ENCODE data around the gene PANK4. TPM values are rescaled to one million over a fixed set of nuclear protein-coding genes. Genes with fewer than 3 reads are reported as not detected.

Gene PANK4
- polyA plus RNA-seq, 1 donor = 26.9 TPM

Other genes with a start within 250 kb of the PANK4 start
- 8.5 TPM for gene MORN1, start 135.0 kb downstream of the PANK4 start, polyA plus RNA-seq (ENCODE audit: insufficient read length)
- 72.7 TPM for gene RER1, start 134.8 kb downstream of the PANK4 start, polyA plus RNA-seq (ENCODE audit: insufficient read length)
- 22.9 TPM for gene PEX10, start 114.0 kb downstream of the PANK4 start, polyA plus RNA-seq (ENCODE audit: insufficient read length)
- 1.0 TPM for gene PLCH2, start 50.3 kb downstream of the PANK4 start, polyA plus RNA-seq (ENCODE audit: insufficient read length)
- 0.40 TPM for gene HES5, start 3.7 kb upstream of the PANK4 start, polyA plus RNA-seq (ENCODE audit: insufficient read length)
- gene TNFRSF14, start 29.8 kb upstream of the PANK4 start, polyA plus RNA-seq (ENCODE audit: insufficient read length) = 15.8 TPM
- 23.2 TPM for gene PRXL2B, start 60.2 kb upstream of the PANK4 start, polyA plus RNA-seq (ENCODE audit: insufficient read length)
- gene MMEL1, start 106.4 kb upstream of the PANK4 start, polyA plus RNA-seq (ENCODE audit: insufficient read length) = 0.59 TPM